Umbilical cord (tissue), 2 donors: ENCODE measurements around the gene HIVEP2. TPM values are rescaled to one million over a fixed set of nuclear protein-coding genes. Genes with fewer than 3 reads are reported as not detected.

Experiments used
- DNase-seq: peaks from one replicate; pipeline ENCODE4 v3.0.0-alpha.2; 2015; ENCODE audit warnings: low spot score
- total RNA-seq: library from RNA; depleted of rRNA; stranded (reverse); fragments of >200 nt; gene quantifications from one replicate; pipeline ENCODE4 v1.2.3, GENCODE V29; 2014; ENCODE audit warnings: low replicate concordance; ENCODE audit not compliant: insufficient read depth

Gene HIVEP2
- total RNA-seq, 1 donor from 2014 or later, result 8.4 TPM

- no peak for DNase-seq
These were observed 19.3 kb downstream of the HIVEP2 start for GRCh38 chr6:142925575-142926110.

GRCh38 chr6:142918339-142919042 lies 26.5 kb downstream of the HIVEP2 start:
- no peak for DNase-seq

GRCh38 chr6:142916881-142917280 lies 28.1 kb downstream of the HIVEP2 start:
- no peak for DNase-seq

- DNase-seq, result no peak
These were observed 29.9 kb downstream of the HIVEP2 start for GRCh38 chr6:142914937-142915697.

- DNase-seq, result no peak
These were observed 30.6 kb downstream of the HIVEP2 start for GRCh38 chr6:142914369-142914768.

GRCh38 chr6:142913511-142914047 lies 31.4 kb downstream of the HIVEP2 start:
- DNase-seq, result peak; percentile 10

- no peak for DNase-seq
These were observed 31.9 kb downstream of the HIVEP2 start for GRCh38 chr6:142913036-142913510.

GRCh38 chr6:142912125-142912524 lies 32.9 kb downstream of the HIVEP2 start:
- DNase-seq, result no peak

- no peak for DNase-seq
These were observed 33.5 kb downstream of the HIVEP2 start for GRCh38 chr6:142911430-142911829.

- no peak for DNase-seq
These were observed 35.3 kb downstream of the HIVEP2 start for GRCh38 chr6:142909686-142910085.

GRCh38 chr6:142908235-142908634 lies 36.7 kb downstream of the HIVEP2 start:
- DNase-seq, result no peak

GRCh38 chr6:142907544-142907943 lies 37.4 kb downstream of the HIVEP2 start:
- DNase-seq, result no peak

- no peak for DNase-seq
These were observed 38.0 kb downstream of the HIVEP2 start for GRCh38 chr6:142906945-142907470.

- no peak for DNase-seq
These were observed 41.2 kb downstream of the HIVEP2 start for GRCh38 chr6:142903812-142904211.

- peak; percentile 24 for DNase-seq
These were observed 42.3 kb downstream of the HIVEP2 start for GRCh38 chr6:142902636-142903053.

- no peak for DNase-seq
These were observed 43.4 kb downstream of the HIVEP2 start for GRCh38 chr6:142901611-142902010.

- DNase-seq, result no peak
These were observed 44.6 kb downstream of the HIVEP2 start for GRCh38 chr6:142900227-142900971.

- DNase-seq, result peak; percentile 18
These were observed 45.8 kb downstream of the HIVEP2 start for GRCh38 chr6:142898927-142899895.

- DNase-seq, result no peak
These were observed 47.3 kb downstream of the HIVEP2 start for GRCh38 chr6:142897659-142898058.

GRCh38 chr6:142896732-142897131 lies 48.2 kb downstream of the HIVEP2 start:
- DNase-seq, result no peak
